ENCODE results near the gene NAALADL2.

NAALADL2 gene

DNA sequence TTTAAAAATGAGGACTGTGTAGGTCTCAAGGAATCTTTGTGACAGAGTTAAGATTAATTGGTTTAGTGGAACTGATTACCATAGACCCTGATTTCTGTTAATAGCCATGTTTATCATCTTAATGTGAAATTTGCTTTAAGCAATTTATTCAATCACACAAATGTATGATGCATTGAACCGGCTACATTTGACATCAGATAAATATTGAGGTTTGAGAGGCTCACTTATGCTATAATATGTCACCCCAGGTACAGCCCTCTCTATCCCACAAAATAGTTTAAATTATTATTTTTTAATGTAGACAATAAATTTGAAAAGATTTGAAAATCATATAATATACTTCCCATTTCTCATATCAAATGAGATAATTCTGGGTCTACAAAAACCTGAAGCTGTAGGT lies 413.3 kb downstream of the NAALADL2 start:
- no peak for DNase-seq

DNA sequence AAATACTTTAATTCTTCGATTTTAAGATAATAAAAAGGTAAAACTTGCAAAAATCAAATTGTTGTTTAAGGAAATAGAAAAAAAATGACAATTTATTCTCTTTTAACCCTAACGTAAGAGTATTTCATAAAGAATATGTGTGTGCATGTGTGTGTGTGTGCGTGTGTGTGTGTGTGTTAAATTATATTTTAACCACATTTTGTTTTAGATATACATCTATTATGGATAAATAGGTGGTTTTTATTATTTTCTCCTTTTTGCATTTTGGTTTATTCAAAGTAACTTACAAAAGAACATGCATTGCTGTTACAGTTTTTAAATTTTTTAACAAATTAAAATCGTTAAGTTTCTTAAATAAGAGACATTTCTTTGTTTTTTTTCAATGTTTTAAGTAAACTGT lies 414.4 kb downstream of the NAALADL2 start:
- no peak for DNase-seq

- no peak for DNase-seq
These were observed 414.9 kb downstream of the NAALADL2 start for GRCh38 chr3:175274056-175274455.

- no peak for DNase-seq
These were observed 415.5 kb downstream of the NAALADL2 start for GRCh38 chr3:175274474-175275218.

GRCh38 chr3:175278680-175279079 lies 419.5 kb downstream of the NAALADL2 start:
- DNase-seq, result no peak

- DNase-seq, result no peak
These were observed 420.3 kb downstream of the NAALADL2 start for GRCh38 chr3:175279457-175279856.

GRCh38 chr3:175279911-175280310 lies 420.8 kb downstream of the NAALADL2 start:
- no peak for DNase-seq

DNA sequence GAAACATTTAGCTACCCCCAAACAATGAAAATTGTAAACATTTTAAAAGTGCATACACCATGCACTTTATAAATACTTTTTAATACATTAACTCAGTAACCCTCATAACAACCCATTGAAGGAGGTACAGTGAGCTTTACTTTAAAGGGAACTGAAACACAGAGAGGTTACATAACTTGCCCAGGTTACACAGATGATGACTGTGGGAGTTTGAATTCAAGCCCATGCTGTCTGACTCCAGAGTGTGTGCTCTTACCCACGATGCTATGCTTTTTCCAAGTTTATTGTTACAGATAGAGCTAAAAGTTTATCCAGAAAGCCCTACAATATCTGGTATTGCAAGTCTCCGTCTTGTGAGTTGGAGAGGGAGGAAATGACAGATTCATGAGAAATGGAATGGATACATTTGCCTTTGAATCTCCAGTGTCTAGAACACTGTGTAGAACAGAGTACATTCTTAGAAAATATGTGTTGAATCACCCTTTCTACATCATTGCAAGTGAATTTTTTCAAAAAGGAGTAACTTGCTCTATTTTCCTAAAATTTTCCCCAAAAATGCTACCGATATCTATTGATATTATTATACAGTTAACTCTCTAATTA lies 428.3 kb downstream of the NAALADL2 start:
- DNase-seq, result no peak

DNA sequence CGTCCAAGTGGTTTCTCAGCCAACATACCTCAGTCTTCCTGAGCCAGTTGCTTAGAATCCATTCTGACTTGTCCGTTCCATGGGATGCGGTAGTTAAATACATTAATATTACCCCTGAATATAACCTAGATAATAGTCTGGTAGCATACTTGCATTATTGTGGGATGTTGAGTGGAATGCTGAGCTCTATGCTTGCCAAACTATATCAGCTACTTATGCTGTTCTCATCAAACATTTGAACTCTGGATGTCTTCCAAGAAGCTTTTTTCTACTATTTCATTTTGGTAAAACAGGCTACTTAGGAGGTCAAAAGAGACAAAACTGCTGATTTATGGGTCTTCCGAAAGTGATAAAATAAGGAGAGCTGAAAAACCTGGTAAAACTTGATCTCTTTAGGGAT lies 429.5 kb downstream of the NAALADL2 start:
- DNase-seq, result no peak

- no peak for DNase-seq
These were observed 435.7 kb downstream of the NAALADL2 start for GRCh38 chr3:175294793-175295192.

- DNase-seq, result no peak
These were observed 436.4 kb downstream of the NAALADL2 start for GRCh38 chr3:175295248-175296130.

GRCh38 chr3:175297216-175297615 lies 438.1 kb downstream of the NAALADL2 start:
- DNase-seq, result no peak

- no peak for DNase-seq
These were observed 442.6 kb downstream of the NAALADL2 start for GRCh38 chr3:175301741-175302140.

- no peak for DNase-seq
These were observed 445.3 kb downstream of the NAALADL2 start for GRCh38 chr3:175304404-175304803.

DNA sequence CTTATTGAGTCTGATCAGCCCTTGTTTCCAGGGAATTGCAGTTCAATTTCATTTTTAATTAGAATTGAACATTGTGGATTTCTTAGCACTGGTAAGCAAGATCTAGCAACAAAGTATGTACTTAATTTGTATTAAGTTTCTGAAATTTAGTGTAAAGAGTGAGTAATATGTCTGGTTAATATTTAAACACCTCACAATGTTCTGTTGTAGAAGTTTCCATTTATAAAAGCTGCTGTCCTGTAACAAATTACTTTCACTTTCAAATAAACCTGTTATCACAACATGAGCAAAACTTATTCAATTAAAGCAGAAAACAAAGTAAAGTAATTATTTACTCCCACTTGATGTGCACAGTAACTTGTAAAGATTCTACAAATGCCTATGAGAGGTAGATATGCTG lies 448.5 kb downstream of the NAALADL2 start:
- DNase-seq, result no peak

- no peak for DNase-seq
These were observed 449.0 kb downstream of the NAALADL2 start for GRCh38 chr3:175308097-175308496.

DNA sequence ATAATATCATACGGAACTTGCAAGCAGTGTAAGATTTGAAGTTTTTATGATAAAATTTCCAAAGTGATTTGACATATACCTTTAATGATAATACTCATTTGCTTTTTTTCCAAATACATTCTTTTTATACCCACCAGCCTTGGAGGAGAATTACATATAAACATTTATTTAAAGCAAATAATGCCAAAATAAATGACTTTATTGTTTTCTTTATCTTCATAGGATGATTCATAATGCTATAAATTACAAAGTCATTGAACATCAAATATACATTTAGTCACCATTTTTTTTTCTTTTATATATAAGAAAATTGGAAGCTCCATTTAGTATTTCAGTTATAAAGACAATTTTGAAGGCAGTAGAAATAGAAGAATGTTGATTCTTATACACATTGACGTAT lies 450.9 kb downstream of the NAALADL2 start:
- no peak for DNase-seq

DNA sequence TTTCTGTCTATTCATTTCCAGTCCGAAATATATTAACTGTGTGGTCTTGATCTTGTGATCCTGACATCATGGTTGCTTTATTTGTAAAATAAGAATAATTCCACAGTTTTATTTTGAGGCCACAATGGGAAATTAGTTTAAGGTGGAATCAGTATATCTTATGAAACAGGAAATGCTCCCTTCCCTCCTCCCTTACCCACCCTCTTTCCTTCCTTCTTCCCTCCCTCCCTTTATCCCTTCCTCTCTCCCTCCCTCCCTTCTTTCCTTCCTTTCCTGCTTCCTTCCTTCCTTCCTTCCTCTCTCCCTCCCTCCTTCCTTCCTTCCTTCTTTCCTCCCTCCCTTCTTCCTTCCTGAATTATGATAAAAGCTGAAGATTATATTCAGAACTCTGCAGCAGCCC lies 452.3 kb downstream of the NAALADL2 start:
- no peak for DNase-seq

- no peak for DNase-seq
These were observed 452.8 kb downstream of the NAALADL2 start for GRCh38 chr3:175311946-175312345.

DNA sequence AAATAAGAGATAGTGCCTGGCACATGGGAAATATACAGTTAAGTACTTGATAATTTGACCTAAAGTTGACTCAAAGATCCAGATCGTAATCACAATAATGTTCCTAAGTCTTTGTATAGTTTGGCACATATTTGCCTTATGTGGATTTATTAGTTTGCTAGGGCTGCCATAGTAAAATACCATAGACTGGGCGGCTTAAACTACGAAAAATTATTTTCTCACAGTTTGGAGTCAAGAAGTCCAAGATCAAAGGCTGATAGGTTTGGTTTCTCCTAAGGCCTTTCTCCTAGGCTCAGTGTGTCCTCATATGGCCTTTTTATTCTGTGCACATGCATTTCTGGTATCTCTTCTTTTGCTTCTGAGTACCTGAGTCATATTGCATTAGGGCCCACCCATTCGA lies 453.7 kb downstream of the NAALADL2 start:
- no peak for DNase-seq

- DNase-seq, result no peak
These were observed 457.7 kb downstream of the NAALADL2 start for GRCh38 chr3:175316799-175317198.

DNA sequence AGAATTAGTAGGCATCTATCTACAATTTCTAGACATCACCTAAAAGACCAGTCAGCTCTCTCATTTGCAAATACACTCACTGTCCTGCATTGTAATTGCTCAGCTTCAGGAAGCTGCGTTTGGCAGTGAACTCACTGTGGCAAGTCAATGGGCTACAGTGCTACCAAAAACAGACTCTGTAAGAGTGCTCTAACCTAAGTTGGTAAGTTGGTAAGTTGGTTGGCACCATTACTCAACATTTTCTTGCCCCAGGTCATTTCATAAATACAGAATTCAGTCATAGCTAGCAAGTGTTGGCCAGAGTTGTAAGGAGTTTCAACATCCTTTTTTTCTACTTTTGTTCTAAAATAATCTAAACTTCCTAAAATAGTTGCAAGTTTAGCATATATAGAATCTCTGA lies 466.3 kb downstream of the NAALADL2 start:
- no peak for DNase-seq

DNA sequence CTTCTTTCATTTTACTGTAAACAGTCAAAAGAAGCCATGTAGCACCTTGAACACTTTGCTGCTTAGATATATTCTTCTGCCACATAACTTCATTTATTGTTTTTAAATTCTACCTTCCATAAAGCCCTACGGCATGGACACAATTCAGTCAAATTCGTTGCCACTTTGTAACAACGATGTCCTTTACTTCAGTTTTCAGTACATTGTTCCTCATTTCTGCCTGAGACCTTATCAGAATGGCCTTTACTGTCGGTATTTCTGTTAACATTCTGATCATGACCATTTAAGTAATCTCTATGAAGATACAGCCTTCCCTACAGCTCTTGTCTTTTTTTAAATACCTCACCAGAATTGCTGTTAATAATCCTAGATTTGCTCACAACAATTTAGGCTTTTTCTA lies 466.9 kb downstream of the NAALADL2 start:
- no peak for DNase-seq

- no peak for DNase-seq
These were observed 470.2 kb downstream of the NAALADL2 start for GRCh38 chr3:175329373-175329772.

Measured in activated CD4-positive, alpha-beta T cell treated with anti-CD3 and anti-CD28 coated beads, Interleukin-2, Interleukin-6, amounts not matched to agents 100 ng/mL and 50 ng/mL, durations not matched to agents 16 hours and 8 hours (primary cell).